GM19025 (cell line): ENCODE results near the gene HMHB1.

Experiments
- ATAC-seq: cut with Tn5 transposase; IDR thresholded peaks from one replicate; pipeline ENCODE4 v1.9.1; 2021; ENCODE audit warnings: mild to moderate bottlenecking, low read depth, moderate library complexity; ENCODE audit not compliant: unreplicated experiment

HMHB1 gene

GRCh38 chr5:143812085-143812705 is at the start of gene HMHB1:
HMHB1 (plus strand) TSS chr5:143812161.
- no peak for ATAC-seq

DNA sequence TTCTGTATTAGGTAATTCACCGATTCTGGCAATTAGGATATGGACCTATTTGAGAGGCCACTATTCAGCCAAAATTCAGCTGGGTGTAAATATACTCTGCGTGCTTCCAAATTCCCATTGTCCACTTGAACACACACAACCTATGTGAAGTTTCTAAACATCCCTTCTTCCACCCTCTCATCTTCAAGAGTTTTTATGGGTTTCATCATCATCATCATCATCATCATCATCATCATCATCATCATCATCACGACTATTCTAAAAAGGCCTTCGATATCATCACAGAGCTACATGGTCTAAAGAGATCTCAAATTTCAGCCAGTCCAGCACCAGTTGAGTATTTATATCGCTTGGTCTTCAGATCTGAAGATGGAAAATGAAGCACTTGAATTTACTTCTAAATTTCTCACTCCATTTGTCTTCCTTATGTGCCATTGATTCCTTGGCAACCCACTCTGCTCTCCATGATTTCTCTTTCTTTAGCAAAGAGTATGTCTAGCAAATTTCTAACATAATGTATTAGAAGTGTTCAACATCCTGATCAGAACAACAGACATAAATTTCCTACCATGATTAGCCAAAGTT is 49.2 kb upstream of the HMHB1 start:
- no peak for ATAC-seq

DNA sequence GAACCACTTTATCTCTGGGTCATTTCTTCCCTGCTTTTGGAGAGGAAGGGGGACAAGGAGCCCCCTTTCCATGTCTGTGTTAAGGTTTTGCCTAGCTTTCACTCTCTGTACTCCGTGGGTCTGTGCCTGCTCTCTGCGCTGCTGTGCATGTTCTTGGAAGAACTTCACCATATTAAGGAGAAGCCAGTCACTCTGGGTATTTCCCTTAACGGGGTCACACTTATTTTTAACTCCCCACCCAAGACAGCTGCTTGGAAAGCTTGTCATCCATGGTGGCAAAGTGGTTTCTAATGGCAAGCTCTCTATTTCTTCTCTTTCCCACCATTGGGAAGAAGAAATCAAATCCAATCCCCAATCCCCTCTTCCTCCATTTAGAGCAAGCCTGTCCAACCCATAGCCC is 44.8 kb upstream of the HMHB1 start:
- no peak for ATAC-seq

DNA sequence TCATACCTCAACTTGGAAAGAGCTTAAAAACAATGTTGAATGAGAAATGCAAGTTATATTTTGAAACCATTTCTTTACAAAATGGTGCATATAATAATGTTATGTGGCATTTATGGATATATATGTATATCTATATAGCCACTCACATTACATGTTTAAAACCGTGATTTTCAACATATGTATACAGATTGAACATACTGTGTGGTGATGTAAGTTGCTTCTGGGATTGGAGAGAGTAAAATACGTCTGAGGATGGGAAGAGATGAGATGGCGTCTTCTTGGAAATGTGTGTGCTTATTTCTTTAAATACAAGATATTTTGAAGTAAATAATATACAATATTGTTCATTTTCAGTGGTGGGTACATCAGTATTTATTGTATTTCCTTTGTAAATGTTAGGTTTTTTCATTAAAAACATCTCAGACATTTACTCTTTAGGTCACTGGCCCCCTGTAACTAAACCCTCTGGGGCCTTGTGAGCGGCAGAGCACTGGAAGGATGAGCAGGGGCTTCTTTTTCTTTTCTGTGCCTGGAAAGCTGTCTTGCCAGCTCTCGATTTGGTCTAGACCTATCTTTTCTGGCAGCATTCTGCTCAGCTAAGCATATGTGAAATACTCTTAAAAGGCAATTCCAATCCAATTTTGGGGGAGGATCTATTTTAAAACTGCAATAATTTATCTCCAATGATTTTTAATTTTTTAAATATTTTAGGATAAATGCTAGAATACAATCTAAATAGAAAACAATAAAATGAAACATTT is 42.8 kb upstream of the HMHB1 start:
- no peak for ATAC-seq

GRCh38 chr5:143770450-143770849 is 41.5 kb upstream of the HMHB1 start:
- ATAC-seq: no peak

DNA sequence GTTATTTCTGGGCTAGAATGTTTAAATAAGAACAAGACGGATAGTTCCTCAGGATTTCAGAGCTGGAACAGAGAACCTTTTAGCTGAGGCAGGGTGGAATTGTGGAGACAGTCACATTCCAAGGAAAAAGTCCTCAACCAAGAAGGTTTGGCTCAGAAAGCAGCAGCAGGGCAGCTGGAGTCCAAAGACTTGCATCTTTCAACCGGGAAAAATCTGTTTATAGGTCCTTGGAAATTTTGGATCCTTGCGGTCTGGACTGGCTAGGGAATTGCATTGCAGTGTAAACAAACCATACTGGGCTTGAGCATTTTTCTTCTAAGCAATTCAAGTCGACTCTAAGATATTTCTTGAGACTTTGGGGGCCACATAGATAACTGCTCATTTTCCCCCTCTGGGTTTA is 40.8 kb upstream of the HMHB1 start:
- no peak for ATAC-seq

- ATAC-seq: no peak
These were observed 40.4 kb upstream of the HMHB1 start for GRCh38 chr5:143771602-143772001.

DNA sequence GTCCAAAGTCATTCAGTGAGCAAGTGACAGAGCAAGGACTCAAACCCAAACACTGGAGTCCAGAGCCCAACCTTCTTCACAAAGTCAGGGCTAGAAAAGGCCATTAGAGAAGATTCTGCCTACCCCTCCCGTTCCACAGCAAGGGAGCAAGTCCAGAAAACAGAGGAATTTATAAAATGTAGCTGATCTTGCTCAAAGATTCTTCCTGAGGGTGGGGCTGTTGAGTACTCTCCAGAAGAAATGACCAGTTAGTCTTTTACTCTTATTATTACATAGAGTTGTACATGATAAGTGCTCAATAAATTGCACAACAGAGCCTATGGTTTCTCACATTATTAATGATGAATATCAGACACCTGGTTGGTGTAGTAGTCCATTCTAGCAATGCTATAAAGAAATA is 39.3 kb upstream of the HMHB1 start:
- ATAC-seq: no peak

- ATAC-seq: no peak
These were observed 36.7 kb upstream of the HMHB1 start for GRCh38 chr5:143775258-143775657.

DNA sequence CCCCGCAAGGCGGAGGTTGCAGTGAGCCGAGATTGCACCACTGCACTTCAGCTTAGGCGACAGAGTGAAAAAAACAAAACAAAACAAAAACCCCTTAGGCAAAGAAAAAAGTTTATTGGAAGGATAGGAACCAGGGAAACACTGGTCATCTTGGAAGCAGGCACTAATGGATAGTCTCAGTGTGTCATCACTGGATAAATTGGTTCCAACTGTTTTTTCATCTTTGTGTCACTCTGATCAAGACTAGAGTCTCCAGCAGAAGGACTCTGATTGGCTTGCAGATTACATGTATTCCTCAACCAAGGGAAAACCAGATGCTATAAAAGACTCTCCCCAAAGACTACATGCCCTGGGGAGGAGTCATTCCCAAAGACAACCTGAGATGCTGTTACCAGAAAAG is 35.0 kb upstream of the HMHB1 start:
- ATAC-seq: no peak

DNA sequence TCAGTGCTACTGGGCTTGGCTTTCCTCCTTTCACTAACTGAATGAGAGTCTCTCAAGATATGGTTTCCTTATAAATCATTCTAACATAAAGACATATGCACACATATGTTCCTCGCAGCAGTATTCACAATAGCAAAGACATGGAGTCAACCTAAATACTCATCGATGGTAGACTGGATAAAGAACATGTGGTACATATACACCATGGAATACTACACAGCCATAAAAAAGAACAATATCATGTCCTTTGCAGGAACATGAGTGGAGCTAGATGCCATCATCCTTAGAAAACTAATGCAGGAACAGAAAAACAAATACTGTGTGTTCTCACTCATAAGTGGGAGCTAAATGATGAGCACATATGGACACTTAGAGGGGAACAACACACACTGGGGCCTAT is 32.5 kb upstream of the HMHB1 start:
- no peak for ATAC-seq

GRCh38 chr5:143781993-143782520 is 29.9 kb upstream of the HMHB1 start:
- no peak for ATAC-seq

GRCh38 chr5:143782588-143783386 is 29.2 kb upstream of the HMHB1 start:
- ATAC-seq: no peak

DNA sequence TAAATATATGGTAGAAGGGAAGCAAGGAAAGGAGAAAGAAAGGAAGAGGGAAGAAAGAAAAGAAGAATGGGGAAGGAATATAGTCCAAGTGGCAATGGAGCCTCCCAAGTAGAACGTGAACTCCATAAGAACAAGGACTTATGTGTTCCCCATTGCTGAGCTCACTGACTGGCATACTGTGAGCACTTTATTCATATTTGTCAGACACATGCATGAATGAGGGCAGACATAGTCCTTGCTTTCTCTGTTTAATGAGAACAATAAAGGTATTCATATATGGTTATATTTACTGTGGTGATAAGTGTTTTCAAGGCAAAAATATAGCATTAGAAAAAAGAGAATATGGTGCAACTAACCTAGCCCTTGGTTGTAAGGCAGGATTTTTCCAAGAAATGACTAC is 23.6 kb upstream of the HMHB1 start:
- no peak for ATAC-seq

DNA sequence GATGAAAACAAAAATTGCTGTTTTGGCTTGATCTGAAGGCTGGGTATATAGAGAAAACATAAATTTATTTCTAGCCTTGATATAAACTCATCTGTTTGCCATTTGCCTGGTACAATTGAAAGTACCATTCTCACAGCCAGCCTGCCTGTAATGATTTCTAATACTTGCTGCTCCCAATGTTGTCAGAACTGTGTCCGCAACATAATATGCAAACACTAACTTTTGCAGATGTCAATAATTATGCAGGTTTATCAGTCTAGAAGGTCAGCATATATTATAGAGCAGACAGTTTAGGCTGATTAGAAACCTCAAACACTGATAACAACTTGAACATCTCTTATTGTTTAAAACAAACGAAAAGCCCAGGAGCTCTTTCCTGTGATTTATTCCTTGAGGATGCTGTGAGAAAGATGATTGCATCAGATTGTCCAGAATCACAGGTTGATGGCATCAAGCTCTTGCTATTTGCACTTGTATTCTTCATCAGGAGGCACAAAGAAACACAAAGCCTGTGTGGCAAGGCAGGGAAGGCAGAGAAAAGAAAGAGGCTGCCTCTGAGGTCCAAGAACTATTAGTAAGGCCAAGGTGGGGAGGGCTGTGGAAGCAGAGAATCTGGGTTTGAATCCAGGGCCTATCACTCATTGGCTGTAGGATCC is 21.4 kb upstream of the HMHB1 start:
- no peak for ATAC-seq

GRCh38 chr5:143791848-143792731 is 19.9 kb upstream of the HMHB1 start:
- ATAC-seq: no peak

DNA sequence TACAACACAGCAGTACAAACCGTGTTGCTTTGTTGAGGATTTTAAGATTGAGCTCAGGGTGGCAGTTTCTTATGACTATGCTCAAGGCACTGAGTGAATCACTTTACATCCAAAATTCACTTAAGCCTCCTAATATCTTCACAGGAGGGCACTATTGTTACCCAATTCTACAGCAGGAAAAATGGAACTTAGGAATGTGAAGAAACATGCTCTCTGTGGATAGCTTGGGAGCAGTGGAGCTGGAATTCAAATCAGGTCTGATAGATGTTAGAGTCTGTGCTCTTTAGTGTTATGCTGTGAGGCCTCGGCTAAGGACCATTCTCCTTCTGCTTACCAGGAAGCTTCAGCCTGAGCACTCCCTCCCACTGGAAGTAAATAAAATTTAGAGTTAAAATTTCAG is 18.7 kb upstream of the HMHB1 start:
- no peak for ATAC-seq

DNA sequence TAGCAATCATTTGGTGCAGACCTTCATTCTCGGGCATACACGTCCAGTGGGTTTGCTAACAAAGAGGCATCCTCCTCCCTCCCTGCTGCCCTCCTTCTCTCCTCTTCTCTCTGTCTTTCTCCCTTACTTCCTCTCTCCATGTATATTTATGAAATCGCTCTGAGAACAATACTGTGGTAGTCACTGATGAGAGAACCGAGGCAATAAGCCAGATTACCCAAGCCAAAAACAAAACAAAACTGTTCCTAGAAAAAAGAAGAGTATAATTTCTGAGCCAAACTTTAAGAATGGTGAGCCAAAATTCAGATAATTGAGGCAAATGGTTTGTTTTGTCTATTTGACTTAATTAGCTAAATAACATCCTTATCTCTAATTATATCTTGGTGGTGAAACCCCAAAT is 15.8 kb upstream of the HMHB1 start:
- no peak for ATAC-seq

- no peak for ATAC-seq
These were observed 15.2 kb upstream of the HMHB1 start for GRCh38 chr5:143796753-143797152.
